Hematopoietic multipotent progenitor cell treated with erythropoietin and hydrocortisone succinate and interleukin-3 and kit ligand, for 8 days (in vitro differentiated cells): Measurements from ENCODE around the gene CCDC38.

Source experiments
- DNase-seq: peaks from one replicate; pipeline ENCODE4 v3.0.0-alpha.2; 2015

The CCDC38 gene

DNA sequence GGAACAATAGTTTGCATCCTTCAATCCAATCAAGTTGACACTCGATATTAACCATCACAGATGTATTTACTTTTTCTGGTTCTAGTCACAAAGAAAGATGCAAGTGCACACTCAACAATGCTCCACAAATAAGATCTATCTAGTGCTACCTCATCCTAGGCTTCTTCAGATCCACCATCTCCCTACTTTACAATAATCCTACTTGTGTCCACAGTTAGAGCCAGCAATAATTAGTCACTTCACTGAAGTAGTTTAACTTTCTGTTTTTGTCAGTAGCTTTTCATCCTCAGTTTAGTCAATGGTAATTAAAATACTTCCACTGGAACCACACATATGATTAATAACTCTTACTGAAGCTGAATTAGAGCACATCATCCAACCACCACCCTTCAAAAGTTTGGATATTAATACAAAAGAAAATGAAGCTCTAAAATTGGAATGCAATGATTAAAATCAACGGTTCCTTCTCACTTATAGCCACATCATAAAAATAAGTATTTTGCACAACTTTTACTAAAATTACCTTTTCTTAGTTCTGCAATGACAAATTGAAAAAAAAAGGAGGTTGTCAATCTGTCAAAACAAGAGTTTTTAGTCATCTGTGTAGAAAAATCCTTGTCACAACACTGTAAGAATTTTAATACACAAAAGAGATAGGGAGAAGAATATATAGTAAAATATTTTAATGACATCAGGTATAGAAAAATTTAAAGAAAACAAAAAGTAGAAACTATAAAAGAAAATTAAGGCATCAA, 111.9 kb downstream of the CCDC38 start:
- no peak for DNase-seq

GRCh38 chr12:95829395-95829794, 113.0 kb downstream of the CCDC38 start:
- no peak for DNase-seq

GRCh38 chr12:95820096-95820703, 122.2 kb downstream of the CCDC38 start:
- peak; percentile 43 for DNase-seq
